NCI-H1048 (cell line): ENCODE data around the gene OBI1.

Source experiments
- DNase-seq: peaks from one replicate; lab custom pipeline; 2025; lab: John Stamatoyannopoulos, UW

Gene OBI1

DNA sequence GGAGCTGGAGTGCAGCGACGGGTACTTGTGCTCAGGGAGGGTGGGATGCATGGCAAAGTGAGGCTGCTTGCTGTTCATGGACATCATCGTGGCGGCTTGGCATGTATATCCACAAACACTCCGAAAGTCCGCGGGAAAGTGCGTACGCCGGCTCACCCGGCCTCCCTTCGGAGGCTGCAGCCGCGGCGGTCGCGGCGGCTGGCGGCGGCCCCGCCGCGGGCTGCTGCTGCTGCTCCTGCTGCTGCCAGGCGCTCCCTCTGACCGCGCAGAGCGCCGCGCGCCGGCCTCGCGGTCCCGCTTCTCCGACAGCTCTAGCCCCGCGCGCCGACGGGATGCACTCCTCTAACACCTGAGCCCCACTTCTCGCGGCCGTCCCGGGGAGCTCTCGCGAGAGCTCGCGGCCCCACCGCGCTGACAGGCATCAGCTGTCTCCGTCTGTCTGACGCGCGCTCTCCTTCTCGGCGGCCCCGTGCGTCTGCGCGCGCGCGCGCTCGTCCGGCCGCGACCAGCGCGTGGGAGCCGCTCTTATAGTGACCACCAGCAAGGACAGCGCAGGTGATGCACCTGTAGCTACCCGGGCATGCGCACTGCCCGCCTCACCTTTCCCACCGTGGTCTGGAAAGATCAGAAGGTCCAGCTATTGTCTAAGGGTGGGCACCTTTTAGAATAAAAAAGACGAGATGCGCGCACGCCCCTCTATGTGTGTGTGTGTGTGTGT, 55.6 kb downstream of the OBI1 start, which contains the start of gene POU4F1:
Gene POU4F1 (minus strand): TSS at position 313 of the 718 bp plus-strand sequence. CDS start 226 bp downstream, at position 87.
- no peak for DNase-seq

DNA sequence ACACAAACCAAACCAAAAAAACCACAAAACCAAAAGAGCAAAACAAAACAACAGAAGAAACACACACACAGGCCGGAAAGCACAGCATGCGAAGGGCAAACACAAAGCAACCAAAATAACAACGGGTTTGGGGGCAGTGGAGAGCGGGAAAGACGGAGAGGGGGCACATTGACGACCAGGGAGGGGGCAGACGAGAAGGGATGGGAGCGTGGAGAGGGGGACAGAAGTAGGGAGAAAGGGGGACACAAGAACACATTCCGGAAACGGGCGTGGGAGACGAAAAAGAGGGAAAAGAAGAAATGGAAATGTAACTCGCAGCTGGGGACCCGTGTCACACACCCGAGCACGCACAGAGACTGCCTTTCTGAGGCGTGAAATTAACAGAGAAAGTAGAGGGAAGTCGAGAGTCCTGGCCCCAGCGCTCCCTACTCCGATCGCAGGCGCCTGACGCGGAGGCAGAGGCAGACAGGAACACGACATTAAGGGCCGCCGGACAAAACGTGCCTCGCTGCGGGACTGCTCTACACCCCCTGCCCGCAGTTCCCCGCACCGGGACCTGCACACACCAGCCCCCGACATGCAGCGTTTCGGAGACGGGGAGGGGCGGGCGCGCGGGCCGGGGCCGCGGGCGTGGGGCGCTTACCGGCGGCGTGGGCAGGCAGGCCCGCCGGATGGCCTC, 56.3 kb downstream of the OBI1 start:
- DNase-seq = no peak

DNA sequence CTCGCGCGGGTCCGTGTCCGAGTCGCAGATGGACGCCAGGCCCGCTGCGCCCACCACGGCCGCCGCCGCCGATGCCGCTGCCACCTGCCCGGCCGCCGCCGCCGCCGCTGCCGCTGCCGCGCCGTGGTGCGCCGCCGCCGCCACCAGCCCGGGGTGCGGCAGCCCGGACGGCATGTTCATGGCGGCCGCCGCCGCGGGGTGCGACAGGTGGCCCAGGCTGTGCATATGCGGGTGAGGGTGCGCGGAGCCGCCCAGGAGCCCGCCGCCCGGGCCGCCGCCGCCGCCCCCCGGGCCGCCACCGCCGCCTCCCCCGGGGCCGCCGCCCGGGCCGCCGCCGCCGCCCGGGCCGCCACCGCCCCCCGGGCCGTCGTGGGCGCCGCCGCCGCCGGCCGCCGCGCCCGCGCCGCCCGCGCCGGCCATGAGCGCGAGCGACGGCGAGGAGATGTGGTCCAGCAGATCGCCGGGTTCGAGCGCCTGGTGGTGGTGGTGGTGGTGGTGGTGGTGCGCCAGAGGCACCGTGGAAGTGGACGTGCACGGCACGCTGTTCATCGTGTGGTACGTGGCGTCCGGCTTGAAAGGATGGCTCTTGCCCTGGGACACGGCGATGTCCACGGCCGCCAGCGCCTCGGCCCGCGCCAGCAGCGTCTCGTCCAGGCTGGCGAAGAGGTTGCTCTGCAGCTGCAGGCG, 56.9 kb downstream of the OBI1 start:
- DNase-seq = no peak

DNA sequence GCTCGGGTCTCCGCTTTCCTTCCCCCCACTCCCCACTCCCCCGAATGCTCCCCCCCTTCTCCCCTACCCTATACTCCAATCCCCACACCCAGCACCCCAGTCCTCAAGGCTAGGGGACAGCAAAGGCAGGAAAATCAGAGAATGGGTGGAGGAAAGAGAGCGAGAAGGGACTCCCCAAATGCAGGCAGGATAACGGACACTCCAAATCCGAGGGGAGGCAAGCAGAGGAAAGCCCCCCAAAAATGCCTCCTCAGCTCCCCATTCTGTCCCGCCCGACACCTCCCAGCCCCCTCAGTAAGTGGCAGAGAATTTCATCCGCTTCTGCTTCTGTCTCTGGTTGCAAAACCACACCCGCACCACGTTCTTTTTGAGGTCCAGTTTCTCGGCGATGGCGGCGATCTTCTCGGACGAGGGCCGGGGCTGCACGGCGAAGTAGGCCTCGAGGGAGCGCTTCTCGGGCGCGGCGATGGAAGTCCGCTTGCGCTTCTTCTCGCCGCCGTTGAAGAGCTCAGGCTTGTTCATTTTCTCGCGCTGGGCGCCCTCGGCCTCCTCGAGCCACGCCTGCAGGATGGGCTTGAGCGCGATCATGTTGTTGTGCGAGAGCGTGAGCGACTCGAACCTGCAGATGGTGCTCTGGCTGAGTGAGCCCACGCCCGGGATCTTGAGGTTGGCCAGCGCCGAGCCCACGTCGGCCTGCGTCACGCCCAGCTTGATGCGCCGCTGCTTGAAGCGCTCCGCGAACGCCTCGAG, 57.7 kb downstream of the OBI1 start:
- no peak for DNase-seq

DNA sequence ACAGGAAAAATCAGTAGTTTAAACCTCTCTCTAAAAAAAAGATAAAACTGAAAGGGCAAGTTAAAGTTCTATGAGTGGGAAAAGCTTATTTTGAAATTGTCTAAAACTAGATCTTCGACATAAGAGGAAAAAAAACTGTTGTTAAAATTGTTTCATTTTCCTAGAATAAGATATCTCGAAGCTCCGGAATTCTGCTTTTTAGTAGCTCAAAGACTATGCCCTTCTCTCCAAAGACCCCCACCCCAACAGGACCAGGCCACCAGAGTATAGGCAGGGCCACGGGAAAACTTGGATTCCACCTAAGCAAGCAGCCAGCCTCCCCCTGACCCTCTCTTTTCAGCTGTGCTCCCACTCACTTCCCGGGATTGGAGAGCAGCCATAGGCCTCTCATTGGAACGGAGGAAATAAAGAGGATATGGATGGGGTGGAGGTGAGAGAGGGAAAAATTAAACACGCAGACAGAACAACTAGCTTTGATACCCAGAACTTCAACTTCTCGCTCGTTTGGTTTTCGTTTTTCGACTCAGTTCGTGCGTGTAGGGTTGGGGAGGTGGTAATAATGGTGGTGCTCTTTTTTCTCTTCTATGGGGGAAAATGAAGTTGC, 58.6 kb downstream of the OBI1 start:
- no peak for DNase-seq

DNA sequence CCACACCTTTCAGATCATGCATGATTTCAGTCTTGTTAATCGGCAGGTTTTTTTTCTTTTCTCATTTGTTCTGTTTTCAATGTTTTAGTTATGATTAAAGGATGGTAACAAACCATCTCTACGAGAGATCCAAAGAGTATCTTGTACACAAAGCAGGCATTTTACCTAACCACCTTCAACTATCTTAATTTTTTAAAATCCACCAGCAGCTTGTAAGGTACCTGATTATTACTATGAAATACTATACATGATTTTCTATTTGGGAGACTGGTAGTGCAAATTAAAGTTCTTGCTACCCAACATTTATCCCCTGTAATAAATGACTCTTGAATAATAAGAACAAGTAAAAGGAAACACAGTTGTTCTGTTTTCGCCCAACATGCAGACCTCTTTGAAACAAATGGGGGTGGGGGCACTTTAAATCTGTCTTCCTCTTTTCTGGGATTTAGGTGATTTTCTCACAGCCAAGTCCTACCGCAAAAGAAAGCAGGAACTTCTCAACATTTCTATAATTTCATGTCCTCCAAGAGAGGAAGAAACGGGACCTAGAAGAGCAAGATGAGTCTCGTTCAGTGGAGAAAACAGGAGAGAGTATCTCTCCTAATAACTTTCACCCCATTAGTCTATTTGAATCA, 59.2 kb downstream of the OBI1 start:
- DNase-seq = no peak

DNA sequence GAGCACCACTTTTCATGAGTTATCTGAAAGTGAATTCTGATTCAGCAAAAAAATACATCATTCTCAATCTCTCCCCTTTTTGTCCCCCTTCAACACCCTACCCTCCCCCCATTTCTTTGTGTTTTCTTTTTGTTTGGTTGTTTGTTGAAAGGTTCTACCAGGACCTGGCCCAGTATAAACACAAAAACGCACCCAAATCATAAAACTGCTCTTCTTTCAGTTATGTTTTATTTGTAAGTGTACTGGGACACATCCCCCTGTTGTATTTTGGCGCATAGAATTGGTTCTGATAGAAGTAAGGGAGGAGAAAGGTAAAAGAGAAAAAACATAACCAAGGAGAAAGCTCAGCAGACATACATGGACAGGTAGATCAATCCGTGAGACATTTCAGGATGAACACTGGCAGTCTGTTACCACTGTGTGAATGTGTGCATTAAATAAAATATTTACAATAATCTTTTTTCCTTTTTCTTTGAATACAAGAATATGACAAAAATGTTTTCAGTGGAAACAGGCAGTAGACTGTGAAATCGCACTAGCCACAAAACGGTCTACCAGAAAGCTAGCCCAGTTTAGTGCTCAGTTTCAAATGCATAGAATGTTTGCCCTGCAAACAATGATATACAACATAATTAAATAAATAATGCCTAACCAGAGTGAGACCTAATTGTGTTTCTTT, 59.9 kb downstream of the OBI1 start:
- DNase-seq = no peak

DNA sequence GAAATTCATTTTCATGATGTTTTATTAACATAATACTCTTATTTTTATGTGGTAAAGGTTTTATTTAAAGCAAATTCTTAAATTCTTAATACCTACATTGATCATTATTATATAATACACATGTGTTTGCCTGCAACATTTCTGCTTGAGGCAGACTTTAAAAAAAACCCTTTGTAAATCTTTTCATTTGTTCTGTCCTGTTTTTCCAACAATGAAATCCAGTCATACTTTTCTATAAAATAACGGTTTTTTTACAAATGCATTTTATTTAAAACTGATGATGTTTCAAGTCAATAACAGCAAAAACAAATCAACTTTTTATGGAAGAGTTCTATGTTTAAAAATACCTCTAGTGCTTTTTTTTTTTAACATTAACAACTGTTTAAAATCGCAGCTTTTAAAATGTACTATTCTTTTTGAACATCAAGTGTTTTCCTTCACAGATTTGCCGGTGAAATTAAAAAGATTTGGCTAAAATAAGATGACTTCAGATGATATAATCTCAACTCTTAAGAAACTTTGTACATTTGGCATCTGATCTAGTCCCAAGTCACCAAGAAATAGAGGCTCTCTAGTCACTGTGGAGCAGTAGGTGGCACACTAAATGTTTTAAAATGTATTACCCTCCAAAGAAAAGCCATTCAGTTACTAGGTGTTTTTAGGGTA, 60.7 kb downstream of the OBI1 start:
- DNase-seq = no peak

DNA sequence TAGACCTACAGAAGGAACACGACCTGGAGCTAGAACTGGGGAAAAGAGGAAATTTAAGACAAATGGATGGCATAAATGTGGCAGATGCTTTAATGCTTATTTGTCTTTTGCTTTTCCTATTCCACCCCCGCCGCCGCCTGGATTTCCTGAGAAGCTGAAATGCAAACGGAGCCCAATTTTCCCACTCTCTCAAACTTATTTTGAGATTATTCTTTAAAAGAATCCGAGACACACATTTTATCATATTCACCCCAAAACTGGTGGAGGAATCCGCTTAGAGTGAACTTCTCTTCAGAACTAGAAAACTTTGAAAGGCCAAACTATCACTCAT, 61.4 kb downstream of the OBI1 start:
- DNase-seq = no peak

DNA sequence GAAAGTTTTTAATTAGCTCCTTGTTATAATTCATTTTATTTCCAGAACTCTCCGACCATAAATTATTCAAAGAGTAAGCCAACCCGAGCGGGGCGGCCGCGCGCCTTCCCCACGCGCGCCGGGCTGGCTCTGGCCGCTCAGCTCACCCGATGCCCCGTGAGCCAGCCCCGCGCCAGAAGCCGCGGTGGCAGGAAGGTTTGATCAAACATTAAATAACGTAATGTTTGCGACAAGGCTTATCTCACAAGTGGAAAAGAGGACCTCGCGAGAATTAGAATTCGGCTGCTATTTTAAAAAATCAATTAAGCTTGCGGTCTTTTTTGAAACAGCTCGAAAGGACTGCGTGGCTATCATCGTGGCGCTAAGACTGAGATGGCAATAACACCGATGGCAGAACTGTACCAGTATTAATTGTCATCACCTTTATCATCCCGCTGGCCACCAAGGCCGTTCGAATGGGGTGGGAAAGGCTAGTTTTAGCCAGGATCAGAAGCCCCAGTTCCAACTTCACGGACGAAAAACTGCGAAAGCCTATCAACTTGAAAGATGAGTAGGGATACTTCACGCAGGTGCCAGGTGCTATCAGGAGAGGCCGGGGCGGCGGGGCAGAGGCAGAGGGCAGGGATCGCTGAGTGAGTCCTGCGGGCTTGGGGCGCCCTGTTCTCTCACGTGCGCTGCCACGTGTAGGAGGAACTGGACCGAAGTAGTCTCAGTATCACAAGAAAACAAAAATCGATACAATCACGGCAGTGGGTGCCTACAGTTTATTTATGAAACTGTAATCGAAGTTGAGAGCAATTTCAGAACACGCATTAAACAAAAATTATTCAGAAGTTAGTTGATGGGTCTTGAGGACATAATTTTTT, 62.0 kb downstream of the OBI1 start:
- no peak for DNase-seq

DNA sequence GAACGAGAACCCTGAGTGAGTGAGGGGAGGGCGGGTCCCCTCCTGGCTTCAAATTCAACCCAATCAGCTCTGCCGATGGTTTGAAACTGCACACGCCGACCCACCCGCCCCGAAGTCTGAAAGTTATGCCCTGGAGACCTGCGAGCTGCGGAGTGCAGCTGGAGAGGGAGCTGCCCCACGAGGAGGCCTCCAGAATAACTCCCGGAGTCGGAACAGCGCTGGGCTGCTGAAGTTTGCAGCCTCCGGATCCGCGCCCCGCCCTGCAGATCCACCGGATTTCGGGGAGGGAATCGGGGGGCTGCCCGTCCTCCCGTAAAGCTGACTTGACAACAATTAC, 62.6 kb downstream of the OBI1 start:
- DNase-seq = no peak

DNA sequence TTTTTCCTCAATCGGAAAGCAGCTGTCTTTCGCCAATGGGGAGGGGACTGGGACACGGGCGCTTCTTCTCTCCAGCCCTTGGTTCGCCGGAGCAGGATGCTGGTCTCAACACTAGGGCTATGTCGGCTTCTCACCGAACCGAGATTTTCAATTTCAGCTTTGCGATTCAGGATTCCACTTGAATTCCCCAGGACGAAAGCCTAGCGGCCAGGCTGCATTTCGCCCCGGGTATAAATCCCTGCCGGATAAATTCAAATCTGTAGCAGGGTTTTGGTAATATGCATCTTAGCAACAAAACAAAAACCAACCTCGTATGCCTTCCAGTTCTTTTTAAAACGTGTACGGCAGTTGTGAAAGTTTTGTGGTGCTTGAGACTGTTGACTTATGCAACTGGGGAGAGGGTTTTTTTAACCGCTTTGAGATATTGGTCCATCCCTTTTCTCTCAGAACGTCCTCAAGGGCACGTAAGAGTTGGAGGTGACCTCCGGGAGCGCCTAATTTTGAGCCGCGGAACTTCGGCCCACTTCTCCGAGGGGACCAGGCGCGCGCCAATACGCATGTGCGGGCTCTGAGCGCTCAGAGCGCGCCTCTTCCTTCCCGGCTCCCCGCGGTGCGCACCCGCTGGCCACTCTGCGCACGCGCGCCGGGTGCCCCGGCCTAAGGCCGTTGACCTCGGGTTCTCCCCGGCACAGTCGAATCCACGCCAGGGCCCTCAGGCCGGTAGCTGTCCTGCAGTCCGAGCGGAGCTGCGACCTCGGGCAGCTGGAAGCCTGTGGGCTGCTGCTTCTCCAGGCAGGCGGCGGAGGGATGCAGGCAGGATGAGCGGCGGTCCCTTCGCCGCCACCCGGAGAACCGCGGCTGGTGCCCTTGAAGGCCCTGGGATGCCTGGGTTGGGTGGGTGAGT, 63.2 kb downstream of the OBI1 start:
- no peak for DNase-seq

DNA sequence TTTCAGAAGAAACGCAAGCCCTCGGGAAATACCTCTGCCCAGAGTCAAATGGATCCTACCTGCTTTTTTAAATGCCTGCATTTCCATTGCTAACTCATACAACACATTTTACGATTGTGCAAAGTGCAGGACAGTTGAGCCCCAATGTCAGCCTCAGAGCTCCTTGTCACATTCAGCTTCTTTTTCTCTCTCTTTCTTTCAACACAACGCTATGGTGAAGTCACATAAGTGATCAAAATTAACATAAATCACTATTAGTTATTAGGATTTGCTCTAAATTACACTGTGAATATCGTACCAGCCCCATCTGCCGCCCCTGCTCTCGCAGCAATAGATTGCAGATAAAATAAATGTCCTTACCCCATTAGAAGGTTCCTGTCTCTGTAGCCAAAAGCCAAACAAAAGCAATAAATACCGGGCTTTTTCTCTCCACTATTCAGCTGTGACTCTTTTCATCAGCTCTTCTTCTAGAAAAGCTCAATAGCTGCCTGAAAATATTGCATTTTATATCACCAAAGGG, 64.4 kb downstream of the OBI1 start:
- no peak for DNase-seq

DNA sequence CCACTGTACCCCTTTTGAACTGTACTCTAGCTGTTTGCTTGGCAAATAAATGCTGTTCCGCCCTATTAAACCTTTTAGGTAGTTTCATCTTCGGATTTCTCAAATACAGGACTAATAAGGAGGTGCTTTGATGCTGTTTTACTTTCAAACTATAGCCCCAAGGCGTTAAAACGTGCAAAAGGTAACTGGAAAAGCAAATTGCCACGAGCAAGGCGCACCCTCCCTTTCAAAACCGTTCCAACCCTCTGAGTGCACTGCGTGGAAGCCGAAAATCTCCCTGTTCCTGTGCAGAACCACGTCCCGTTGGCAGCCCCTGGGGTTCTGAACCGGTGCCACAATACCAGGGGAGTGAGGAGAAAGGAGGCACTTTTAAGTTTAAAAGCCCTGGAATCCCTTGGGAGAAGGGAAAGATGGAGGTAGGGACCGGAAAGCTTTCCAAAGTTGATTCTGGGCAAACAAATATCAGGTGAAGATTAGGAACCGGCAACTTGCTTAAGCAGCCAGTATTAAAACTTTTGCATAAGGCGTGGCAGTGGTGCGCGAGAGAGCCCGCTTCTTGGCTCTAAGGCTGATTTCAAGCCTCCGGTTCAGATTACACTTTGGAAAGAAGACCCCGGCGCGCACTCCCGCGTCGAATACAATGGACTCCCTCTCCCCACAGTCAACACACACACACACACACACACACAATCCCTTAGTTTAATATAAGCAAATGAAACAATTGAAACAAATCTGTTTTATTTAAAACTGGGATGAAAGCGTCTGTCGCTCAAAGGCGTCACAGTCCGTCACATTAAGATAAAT, 65.1 kb downstream of the OBI1 start:
- no peak for DNase-seq

DNA sequence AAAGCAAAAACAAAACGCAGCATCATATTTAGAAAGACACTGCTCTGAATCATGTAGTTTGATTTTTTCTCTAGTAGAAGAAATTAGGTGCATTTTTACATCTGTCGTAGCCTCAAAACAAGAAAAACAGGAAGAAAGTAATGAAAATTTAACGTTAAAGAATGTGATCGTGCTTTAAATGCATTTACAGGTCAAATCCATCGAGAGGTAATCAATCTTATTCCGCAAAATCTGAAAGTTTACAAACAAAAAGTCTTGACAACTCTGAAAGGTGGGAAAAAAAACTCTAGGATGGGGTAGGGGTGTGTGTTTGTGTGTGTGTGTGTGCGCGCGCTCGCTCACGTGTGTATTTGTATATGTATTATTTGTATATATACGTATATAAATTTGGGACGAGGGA, 65.8 kb downstream of the OBI1 start:
- no peak for DNase-seq

DNA sequence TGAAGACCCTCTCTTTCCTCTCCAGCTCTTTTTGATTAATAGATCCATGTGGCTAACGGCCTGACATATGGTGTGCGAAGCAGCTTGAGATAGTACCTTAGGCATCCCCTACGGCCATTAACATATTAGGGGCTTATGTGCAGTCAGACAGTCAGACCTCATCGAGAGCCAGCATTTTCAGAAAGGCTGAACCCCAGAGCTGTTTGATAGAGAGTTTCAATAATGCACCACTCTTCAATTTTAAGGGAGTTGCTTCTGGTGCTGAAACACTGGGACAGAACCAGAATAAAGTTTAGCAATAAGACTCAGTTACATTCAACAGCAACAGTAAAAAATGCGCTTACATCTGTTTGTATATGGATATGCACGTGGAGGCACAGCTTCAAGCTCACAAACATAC, 66.4 kb downstream of the OBI1 start:
- no peak for DNase-seq

DNA sequence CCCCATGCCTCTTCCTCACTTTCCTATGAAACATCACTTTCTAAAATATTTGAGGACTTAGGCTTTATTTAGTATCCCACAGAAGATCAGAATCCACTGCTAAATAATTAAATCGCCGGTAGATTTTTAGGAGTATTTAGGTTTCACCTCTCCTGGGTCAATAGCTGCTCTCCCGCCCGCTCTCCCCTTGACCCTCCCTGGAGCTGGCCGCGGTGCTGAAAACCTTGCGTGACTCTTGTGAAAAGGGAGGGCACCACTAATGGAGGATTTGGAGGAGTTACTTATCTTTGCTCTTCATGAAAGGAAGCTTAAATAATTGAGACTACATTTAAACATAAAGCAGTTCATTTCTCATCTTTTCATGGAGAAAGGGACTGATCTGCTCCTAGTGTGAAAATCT, 69.7 kb downstream of the OBI1 start:
- no peak for DNase-seq

DNA sequence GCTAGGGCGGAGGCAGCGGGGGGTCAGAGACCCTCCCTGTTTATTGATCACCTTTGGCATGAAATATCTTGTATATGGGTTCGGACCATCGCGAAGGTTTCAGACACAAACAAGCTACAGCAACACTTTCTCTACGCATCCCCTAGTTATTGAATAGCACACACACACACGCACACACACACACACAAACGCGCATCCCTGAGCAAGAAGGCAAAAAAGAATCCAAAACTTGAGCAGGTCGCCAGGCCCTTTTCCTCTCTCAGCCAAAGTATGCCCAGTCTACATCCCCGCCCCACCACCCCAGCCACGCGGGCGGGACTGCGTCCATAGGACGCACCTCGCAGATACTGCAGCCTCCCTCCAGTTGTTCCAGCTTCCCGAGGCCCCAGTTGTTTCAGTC, 71.6 kb downstream of the OBI1 start:
- DNase-seq = no peak
